ENCODE data around the gene TFAP2C.

The TFAP2C gene

DNA sequence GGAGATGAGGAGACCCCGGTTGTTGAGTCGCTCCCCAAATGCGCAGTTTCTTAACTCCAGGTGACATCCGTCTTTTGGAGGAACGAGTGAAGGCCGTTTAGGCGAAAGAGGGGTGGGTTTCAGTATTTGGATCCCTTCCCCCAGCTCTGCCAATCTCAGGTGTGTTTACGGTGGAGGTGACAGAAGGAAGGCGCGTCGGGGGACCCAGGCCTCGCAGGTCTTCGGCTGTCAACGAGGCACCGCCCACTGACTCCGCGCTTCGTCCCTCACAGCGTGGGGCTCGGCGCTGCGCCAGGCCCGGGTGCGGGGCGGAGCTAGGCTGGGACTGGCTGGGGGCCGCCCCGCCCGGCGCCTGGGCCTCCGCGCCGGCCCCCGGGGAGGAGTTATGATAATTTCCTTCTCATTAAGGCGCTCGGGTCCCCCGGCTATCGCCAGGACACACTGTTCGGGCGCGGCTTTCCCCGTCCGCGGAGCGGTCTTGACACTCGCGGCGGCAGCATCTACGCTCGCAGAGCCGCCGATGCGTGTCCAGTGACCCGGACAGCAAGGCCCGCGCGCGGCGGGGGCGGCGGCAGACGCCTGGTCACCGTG lies at the start of gene TFAP2C:
TFAP2C (plus strand) TSS at position 434 of the 591 bp plus-strand sequence. CDS start 239 bp downstream, outside the sequence.
- no peak for DNase-seq (ENCODE audit: low spot score)

DNA sequence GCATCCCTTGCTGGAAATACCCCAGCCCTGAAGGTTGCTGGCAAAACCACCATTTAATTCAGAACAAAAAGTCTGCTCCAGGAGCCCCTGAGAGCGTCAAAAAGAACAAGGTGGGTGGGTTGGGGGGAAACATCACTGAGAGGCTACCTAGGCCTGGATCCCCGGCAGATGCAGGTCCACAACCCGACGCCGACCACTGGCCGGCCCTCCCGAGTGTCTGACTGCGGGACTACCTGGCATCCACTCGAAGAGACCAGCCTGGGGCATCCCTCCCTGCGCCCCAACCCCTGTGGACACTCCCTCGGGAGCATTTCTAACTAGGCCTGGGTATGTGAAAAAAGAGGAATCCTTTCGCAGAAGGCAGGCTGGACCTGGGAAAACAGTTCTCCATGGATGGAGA lies 48.9 kb upstream of the TFAP2C start:
- DNase-seq (ENCODE audit: low spot score): no peak

DNA sequence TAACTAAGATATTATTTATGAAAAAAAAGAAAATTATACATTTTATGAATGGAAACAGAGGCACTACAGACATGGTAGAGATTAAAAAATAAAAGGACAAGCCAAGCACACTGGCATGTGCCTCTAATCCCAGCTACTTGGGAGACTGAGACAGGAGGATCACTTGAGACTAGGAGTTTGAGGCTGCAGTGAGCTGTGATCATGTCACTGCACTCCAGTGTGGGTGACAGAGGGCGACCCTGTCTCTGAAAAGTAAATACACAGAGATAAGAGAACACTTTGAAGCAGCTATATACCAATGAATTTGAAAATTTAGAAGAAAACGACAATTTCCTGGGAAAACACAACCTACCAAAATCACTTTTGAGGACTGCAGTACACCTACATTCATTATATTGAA lies 47.4 kb upstream of the TFAP2C start:
- no peak for DNase-seq (ENCODE audit: low spot score)

DNA sequence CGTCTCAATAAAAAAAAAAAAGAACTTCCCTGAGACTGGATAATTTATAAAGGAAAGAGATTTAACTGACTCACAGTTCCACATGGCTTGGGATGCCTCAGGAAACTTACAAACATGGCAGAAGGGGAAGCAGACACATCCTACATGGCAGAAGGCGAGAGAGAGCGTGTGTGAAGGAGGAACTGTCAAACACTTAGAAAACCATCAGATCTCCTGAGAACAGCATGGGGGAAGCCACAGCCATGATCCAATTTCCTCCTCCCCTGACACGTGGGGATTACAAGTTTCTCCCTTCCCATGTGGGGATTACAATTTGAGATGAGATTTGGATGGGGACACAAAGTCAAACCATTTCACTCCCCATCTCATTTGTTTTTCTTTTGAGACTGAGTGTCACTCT lies 46.6 kb upstream of the TFAP2C start:
- no peak for DNase-seq (ENCODE audit: low spot score)

DNA sequence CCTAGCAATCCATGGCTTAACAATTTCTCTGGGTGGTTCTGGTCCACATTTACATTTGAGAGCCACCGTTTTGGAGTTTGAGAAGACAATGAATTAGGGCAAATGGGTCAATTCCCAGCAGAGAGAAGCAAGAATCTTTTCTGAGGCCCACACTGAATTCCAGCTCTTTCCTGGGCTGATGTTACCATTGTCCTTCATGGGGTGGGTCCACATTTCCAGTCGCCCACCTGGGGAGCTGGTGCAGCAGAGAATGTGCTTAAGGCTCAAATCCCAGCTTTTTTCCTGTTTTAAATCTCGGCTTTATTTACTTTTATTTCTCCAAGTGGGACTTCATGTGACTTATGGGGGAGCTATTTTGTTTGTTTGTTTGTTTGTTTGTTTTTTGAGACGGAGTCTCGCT lies 44.2 kb upstream of the TFAP2C start:
- DNase-seq (ENCODE audit: low spot score): no peak

DNA sequence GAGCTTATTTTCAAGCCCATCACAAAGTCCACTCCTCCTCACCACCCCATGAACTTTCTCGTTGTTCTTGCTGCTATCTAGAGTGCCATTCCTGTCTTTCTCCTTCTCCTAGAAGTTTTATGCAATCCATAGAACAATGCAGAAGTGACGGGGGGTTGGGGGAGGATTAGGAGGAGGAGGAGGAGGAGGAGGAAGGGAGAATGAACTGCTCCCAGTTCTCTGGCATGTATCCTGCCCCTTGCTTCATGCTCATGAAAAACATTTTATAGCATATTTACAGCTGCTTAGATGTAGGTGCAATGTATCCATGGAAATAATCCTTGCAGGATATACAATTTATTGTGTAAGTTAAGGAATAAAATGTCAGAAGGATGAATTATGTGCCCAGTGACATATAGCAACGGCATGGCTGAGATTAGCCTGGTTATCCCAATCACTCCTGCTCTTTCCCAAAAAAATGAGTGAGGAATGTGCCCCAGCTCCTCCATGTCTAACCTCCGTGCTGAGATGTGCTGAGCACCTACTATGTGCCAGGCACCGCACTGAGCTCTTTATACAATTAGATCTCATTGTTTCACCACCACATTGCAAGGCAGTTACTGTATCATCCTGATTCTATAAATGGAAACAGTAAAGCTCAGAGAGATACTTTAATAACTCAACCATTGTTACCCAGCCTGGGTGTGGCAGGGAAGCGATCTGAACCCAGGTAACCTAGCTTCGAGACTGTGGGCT lies 41.6 kb upstream of the TFAP2C start:
- DNase-seq (ENCODE audit: low spot score): no peak

DNA sequence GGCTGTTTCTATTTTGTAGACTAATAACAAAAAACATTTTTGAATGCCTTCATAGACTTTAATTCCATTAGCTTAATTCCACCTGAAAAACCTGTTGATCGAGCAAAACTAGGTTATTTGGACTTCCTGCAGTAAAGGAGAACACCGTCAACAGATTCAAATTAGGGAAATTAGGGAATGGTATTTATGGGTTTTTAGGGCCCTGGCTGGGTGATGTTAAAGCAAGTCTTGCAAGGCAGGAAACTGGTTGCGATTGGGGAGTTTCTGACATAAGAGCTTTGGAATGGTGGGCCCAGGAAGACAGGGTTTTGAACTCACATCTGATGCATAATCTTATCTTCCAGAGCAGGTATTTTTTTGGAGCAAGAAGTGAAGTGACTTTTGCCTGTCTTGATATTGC lies 40.1 kb upstream of the TFAP2C start:
- no peak for DNase-seq (ENCODE audit: low spot score)

DNA sequence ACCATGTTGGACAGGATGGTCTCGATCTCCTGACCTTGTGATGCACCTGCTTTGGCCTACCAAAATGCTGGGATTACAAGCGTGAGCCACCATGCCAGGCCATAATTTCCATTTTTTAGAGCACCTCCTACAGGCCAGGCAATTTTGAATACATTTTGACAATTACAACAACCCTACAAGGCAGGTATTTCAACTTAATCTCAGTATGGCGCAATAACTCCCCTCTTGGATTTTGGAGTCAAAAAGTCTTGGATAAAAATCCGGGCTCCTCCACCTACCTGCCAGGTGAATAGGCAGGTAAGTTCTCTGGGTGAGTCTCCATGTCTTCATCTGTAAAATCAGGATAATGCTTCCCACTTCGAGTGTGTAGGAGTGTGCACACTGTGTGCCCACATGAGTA lies 39.5 kb upstream of the TFAP2C start:
- no peak for DNase-seq (ENCODE audit: low spot score)

DNA sequence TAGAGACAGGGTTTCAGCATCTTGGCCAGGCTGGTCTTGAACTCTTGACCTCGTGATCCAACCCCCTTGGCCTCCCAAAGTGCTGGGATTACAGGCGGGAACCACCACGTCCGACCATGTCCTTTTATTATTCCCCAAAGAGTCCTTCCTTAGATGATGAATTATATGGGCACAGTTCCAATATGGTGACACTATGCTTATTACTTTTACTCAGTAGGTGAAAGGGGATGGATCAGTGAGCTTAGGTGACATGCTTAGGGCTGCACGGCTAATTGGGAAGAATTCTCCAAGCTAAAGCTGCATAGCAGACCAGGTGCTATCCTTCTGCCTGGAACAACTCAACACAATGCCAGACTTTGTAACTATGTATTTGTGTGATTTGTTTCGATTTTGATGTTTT lies 38.2 kb upstream of the TFAP2C start:
- no peak for DNase-seq (ENCODE audit: low spot score)

DNA sequence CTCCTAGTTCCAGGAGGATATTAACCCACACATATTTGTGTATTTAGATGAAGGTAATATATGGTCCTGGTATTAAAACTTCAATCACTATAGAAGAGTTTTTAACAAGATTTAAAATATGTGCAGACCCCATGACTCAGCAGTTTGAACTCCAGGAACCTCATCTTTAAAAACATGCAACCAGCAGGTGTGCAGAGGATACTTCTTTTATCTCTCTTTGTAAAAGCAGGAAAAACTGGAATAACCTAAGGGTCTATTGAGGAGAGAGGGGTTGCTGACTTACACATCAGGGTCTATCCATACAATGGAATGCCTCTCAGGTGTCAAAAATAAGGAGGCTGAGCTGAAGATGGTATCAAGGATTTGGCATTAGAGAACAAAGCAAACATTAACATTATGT lies 36.9 kb upstream of the TFAP2C start:
- DNase-seq (ENCODE audit: low spot score): no peak

DNA sequence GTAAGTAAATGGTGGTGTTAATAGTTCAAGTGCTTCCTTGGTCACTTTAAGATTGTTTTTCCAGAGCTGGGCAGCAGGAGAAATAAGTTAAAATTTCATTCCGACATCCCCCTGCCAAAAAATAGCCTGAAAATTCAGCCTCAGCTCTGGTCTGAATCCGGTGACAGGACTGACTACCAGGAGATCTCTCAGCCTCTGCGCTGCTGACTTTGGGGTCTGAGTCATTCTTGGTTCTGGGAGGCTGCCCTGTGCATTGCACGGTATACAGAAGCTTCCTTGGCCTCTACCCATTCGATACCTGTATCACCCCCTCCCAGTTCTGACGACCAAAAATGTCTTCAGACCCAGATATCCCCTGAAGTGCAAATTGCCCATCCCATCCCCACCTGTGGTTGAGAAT lies 36.3 kb upstream of the TFAP2C start:
- no peak for DNase-seq (ENCODE audit: low spot score)

DNA sequence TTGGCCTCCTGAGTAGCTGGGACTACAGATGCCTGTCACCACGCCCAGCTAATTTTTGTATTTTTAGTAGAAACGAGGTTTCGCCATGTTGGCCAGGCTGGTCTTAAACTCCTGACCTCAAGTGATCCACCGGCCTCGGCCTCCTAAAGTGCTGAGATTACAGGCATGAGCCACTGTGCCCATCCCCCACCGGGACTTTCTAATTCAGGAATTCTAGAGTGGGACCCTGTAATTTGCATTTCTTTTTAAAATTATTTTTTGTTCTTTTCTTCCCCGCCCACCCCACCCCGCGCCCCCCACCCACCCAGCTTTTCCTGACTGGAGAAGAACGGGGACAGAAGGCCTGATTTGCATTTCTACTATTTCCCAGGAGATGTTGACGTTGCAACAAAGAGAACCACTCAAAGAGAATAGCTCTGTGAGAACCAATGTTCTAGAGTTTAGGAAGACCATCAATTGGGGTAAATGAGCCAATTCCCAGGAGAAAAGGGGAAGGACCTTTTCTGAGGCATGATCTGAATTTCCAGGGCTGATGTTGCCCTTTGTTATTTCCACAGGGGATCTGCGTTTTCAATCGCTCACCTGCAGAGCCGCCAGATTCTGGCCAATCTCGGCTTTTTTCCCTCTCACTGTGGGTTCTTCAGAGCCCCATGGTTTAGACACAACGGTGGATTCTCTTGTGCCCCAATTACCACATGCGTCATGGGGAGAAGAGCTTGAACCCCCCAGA lies 33.2 kb upstream of the TFAP2C start:
- DNase-seq (ENCODE audit: low spot score): no peak

DNA sequence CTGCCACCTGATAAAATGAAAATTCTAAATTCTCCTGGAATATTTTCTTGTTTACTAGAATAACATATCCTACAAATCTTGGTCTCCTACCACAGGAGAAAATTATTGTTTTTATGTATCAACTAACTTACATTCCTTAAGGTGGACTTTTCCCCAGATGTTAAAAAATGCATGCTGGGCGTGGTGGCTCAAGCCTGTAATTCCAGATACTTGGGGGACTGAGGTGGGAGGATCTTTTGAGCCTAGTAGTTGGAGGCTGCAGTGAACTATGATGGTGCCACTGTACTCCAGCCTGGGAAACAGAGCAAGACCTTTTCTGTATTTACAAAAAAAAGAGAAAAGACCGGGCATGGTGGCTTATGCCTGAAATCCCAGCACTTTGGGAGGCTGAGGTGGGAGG lies 27.9 kb upstream of the TFAP2C start:
- DNase-seq (ENCODE audit: low spot score): no peak

DNA sequence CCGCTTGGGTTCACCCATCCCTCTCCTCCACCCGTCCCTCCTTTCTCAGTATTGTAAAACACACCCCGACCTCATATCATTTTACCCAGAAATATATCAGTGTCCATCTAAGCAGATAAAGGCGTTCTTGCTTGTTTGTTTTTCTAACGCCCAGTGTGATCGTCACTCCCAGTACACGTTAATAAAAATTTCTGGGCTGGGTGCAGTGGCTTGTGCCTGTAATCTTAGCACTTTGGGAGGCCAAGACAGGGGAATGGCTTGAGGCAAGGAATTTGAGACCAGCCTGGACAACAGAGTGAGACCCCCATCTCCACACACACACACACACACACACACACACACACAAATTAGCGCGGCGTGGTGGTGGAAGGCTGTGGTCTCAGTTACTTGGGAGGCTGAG lies 24.4 kb upstream of the TFAP2C start:
- DNase-seq (ENCODE audit: low spot score): no peak

DNA sequence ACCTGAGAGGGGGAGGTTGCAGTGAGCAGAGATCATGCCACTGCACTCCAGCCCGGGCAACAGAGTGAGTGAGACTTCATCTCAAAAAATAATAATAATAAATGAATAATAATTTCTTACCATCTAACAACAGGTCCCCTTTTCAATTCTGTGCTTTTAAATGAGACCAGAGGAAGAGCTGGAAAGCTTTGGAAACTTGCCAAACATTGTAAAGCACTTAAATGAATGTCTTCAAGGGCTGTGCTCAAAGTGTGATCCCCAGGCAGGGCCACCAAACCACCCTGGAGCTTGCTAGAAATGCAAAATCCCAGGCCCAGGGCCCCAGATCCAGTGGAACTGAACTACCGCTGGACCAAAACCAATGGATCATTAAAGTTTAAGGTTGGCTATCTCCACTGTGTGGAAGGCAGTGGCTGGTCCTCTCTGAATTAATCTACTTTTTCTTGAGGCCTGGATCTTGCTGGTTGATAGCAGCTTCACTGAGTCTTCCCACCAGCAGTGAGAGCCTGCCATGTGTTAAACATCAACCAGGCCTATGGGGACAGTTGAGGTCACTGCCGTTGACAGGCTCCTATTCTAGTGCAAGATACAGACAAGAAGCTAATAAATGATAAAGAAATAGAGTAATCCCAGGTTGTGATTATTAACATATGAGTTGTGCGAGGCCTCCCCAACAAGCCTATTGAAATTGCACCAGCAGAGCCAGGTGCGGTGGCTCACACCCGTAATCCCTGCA lies 23.7 kb upstream of the TFAP2C start:
- DNase-seq (ENCODE audit: low spot score): no peak

DNA sequence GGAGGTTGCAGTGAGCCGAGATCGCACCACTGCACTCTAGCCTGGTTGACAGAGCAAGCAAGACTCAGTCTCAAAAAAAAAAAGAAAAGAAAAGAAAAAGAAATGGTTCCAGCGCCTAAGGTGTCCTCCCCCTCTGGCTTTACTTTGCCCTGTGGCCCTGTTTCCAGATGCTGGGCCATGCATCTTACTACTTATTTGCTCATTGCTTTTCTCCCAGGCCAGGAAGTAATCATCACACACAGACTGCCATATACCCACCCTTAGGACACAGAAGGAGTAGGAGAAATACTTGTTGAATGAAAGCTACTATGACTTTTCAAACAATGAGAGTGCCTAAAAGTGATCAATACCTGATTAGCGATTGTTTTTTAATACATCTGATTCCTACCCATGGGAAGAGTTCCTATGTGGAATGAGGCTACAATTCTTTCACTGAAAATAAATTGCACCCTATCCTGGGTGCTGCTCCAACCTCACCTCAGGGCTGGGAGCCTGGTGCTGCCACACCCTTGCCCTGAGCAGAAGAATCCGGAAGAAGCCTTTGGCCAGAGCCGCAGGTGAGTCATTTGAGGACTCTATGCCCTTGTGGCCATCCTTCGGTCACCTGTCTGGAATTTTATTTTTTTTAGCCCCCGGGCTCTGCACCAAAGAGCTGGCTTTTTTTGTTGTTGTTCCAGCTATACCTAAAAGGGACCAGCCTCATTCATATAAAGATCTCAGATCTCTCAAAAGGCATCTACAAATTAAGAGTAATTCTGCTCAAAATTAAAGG lies 22.7 kb upstream of the TFAP2C start:
- DNase-seq (ENCODE audit: low spot score): no peak

DNA sequence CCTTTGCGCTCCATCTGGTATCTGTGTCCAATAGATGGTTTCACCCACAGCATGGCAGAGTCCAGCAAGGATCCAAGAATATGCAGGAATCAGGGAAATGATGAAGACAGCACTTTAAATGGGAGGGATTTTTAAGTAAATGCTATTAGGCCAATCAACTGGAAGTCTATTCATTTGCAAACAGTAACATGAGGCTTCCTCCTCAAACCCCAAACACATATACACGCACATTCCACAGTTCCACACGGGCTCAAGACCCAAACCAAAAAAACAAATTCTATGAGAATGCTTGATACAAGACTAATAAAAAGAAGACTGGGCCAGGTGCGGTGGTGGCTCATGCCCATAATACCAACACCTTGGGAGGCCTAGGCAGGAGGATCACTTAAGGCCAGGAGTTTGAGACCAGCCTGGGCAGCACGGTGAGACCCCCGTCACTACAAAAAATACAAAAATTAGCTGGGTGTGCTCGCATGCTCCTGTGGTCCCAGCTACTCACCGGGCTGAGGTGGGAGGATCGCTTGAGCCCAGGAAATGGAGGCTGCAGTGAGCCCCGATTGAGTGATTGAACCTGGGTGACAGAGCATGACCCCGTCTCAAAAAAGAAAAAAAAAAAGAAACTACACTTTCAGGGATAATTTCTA lies 21.9 kb upstream of the TFAP2C start:
- no peak for DNase-seq (ENCODE audit: low spot score)

DNA sequence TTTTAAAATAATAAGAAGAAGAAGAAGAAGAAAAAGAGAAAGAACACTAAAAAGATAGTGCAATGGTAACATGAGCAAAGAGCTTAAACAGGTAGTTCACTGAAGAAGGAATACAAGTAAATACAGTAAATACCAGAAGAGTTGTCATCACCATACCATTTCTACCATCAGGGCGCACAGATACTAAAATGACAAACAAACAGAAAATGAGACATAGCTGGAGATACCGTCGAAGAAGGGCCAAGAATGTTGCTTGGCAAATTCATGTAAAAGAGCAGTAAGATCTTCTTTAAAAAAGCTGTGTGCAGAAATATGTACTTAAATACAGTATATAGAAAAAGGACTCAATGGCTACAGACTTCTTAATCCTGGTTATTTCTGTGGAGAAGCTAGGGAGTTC lies 20.7 kb upstream of the TFAP2C start:
- DNase-seq (ENCODE audit: low spot score): no peak

DNA sequence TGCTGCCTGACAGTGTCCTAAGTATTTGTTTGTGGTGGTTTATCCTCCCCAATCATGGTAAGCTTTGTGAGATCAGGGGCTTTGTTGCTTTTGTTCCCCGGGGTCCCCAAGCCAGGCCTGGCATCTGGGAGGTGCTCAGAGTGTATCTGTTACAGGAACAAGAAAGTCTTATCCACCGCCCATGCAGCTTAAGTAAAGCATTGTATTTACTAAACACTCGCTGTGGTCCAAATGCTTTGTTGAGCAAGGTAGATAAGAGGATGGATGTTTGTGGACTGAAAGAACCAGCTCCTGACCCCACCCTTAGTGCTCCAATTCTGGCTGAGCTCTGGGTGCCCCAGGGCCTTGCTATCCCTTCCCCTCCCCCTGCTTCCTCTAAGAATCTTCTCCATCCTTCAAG lies 19.8 kb upstream of the TFAP2C start:
- DNase-seq (ENCODE audit: low spot score): no peak

DNA sequence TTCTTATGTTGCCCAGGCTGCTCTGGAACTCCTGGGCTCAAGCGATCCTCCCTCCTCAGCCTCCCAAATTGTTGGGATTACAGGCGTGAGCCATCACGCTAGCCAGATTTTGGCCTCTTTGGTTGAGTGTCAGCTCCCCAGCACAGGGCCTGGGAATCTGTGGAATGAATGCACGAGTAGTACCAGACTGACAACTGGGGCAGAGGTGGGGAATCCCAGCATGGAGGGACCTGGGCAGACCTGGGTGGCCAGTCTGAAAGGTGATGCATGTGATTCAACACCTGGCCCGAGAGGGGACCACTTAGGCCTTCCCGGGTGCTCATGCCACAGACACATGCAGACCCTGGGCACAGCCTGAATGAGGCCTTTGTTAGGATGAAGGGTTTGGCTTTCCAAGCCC lies 19.0 kb upstream of the TFAP2C start:
- DNase-seq (ENCODE audit: low spot score): no peak

DNA sequence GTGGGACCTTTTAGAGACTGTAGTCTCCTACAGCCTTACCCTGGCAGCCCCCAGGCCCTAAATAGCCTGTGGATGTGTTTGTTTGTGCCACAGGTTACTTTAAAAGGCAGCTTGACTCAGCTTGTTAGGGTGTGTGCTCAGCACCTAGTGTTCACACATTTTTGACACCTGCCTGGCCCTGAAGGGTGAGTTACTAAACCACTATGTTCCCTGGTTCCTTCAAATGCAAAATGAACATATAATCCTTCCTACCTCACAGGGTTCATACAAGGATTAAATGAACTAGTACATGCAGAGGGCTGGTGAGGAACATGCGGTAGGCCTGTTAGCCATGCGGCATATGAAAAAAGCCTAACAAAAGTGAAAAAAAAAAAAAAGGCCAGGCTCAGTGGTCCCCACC lies 14.9 kb upstream of the TFAP2C start:
- DNase-seq (ENCODE audit: low spot score): no peak

DNA sequence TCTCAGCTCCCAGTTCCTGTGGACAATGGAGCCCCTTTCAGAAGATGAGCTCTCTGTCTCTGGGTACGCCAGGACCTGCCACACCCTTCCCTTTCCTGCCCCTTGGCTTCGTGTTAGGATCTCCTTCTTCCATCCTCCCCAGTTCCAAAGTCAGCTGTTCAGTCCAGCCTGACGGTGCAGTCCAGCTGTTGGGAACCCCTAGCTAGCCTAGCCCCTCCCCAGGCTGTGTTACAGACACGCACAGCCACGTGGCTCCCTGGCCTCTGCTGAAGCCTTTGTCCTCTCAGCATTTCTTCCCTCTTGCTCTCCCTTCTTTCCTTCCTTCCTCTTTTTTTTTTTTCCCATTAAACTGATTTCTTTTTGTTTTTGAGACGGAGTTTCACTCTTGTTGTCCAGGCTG lies 12.4 kb upstream of the TFAP2C start:
- no peak for DNase-seq (ENCODE audit: low spot score)
